H9 (cell line): ENCODE data around the gene RHOH. TPM values are rescaled to one million over a fixed set of nuclear protein-coding genes. Genes with fewer than 3 reads are reported as not detected.

ENCODE experiments used
- DNase-seq: peaks from one replicate; pipeline ENCODE4 v3.0.0-alpha.2; 2017
- H2AFZ ChIP-seq: one replicate; pipeline ENCODE4 v1.6.1; 2013; ENCODE audit warnings: mild to moderate bottlenecking, low read length, control low read depth, moderate library complexity
- H2AK5ac ChIP-seq: 2 replicates; pipeline ENCODE4 v1.6.1; 2013; ENCODE audit warnings: low read length, control low read depth, mixed read lengths; ENCODE audit not compliant: insufficient read length
- H2BK120ac ChIP-seq: one replicate; pipeline ENCODE4 v1.6.1; 2013; ENCODE audit warnings: low read depth, mild to moderate bottlenecking, low read length, control low read depth, inconsistent platforms; ENCODE audit not compliant: poor library complexity, severe bottlenecking
- H2BK12ac ChIP-seq: 2 replicates; pipeline ENCODE4 v1.6.1; 2013; ENCODE audit warnings: low read length, control low read depth, mixed read lengths, low read depth; ENCODE audit not compliant: insufficient read length
- H2BK15ac ChIP-seq: 2 replicates; pipeline ENCODE4 v1.6.1; 2013; ENCODE audit warnings: low read depth, low read length, control low read depth
- H2BK20ac ChIP-seq: one replicate; pipeline ENCODE4 v1.6.1; 2013; ENCODE audit warnings: low read depth, mild to moderate bottlenecking, low read length, control low read depth, inconsistent platforms; ENCODE audit not compliant: poor library complexity, severe bottlenecking
- H2BK5ac ChIP-seq: 2 replicates; pipeline ENCODE4 v1.6.1; 2013; ENCODE audit warnings: low read length, control low read depth, mixed read lengths; ENCODE audit not compliant: insufficient read length
- H3K14ac ChIP-seq: 2 replicates; pipeline ENCODE4 v1.6.1; 2013; ENCODE audit warnings: low read length, control low read depth; ENCODE audit not compliant: insufficient read depth
- H3K18ac ChIP-seq: 2 replicates; pipeline ENCODE4 v1.6.1; 2013; ENCODE audit warnings: low read depth, mild to moderate bottlenecking, mixed read lengths, low read length, control low read depth; ENCODE audit not compliant: insufficient read length
- H3K23ac ChIP-seq: 2 replicates; pipeline ENCODE4 v1.6.1; 2013; ENCODE audit warnings: low read length, control low read depth, mixed read lengths, low read depth; ENCODE audit not compliant: insufficient read length
- H3K23me2 ChIP-seq: 2 replicates; pipeline ENCODE4 v1.6.1; 2013; ENCODE audit warnings: low read depth, mild to moderate bottlenecking, mixed read lengths, low read length, control low read depth; ENCODE audit not compliant: insufficient read length, poor library complexity, severe bottlenecking
- H3K27ac ChIP-seq: 2 replicates; pipeline ENCODE4 v1.5.1; 2013; ENCODE audit warnings: low read length, control low read depth, mixed read lengths, low read depth; ENCODE audit not compliant: insufficient read length
- H3K27me3 ChIP-seq: 2 replicates; pipeline ENCODE4 v1.6.1; 2013; ENCODE audit warnings: low read length, control low read depth, inconsistent platforms; ENCODE audit not compliant: insufficient read depth
- H3K4ac ChIP-seq: 2 replicates; pipeline ENCODE4 v1.6.1; 2013; ENCODE audit warnings: low read depth, mild to moderate bottlenecking, control low read depth, inconsistent platforms, low read length, moderate library complexity
- H3K4me1 ChIP-seq: 2 replicates; pipeline ENCODE4 v1.6.1; 2013; ENCODE audit warnings: low read length, control low read depth, inconsistent platforms; ENCODE audit not compliant: insufficient read depth
- H3K4me2 ChIP-seq: 2 replicates; pipeline ENCODE4 v1.6.1; 2013; ENCODE audit warnings: low read length, control low read depth, mixed read lengths; ENCODE audit not compliant: insufficient read length, insufficient read depth
- H3K56ac ChIP-seq: 2 replicates; pipeline ENCODE4 v1.6.1; 2013; ENCODE audit warnings: low read depth, mild to moderate bottlenecking, mixed read lengths, low read length, control low read depth; ENCODE audit not compliant: insufficient read length
- H3K79me1 ChIP-seq: 2 replicates; pipeline ENCODE4 v1.6.1; 2013; ENCODE audit warnings: low read depth, mild to moderate bottlenecking, moderate library complexity, low read length, control low read depth, inconsistent platforms; ENCODE audit not compliant: insufficient read depth, poor library complexity, severe bottlenecking
- H3K79me2 ChIP-seq: 2 replicates; pipeline ENCODE4 v1.6.1; 2013; ENCODE audit warnings: low read length, control low read depth, inconsistent platforms; ENCODE audit not compliant: insufficient read depth
- H3K9ac ChIP-seq: 2 replicates; pipeline ENCODE4 v1.6.1; 2013; ENCODE audit warnings: low read length, control low read depth, mixed read lengths; ENCODE audit not compliant: insufficient read length; ENCODE audit errors: extremely low read depth
- H3K9me3 ChIP-seq: one replicate; pipeline ENCODE4 v1.6.1; 2013; ENCODE audit warnings: low read depth, low read length, inconsistent platforms; ENCODE audit not compliant: control insufficient read depth
- H3T11ph ChIP-seq: one replicate; pipeline ENCODE4 v1.6.1; 2013; ENCODE audit warnings: mild to moderate bottlenecking, low read length, control low read depth, inconsistent platforms
- H4K20me1 ChIP-seq: one replicate; pipeline ENCODE4 v1.6.1; 2013; ENCODE audit not compliant: control insufficient read depth, insufficient read length, insufficient read depth
- H4K5ac ChIP-seq: 2 replicates; pipeline ENCODE4 v1.6.1; 2013; ENCODE audit warnings: low read depth, mild to moderate bottlenecking, mixed read lengths, low read length, control low read depth; ENCODE audit not compliant: insufficient read length
- H4K8ac ChIP-seq: replicated peaks from 2 replicates; pipeline ENCODE4 v1.6.1; 2013; ENCODE audit warnings: low read length, control low read depth, mixed read lengths, low read depth; ENCODE audit not compliant: insufficient read length
- H4K91ac ChIP-seq: 2 replicates; pipeline ENCODE4 v1.6.1; 2013; ENCODE audit warnings: low read depth, mild to moderate bottlenecking, moderate library complexity, mixed read lengths, low read length, control low read depth; ENCODE audit not compliant: insufficient read length
- H3K27ac Mint-ChIP-seq, 3 experiments: 2 replicates in 2 of 3; 3 replicates in 1 of 3; pipeline ENCODE4 v1.8.0; 2020 to 2021; ENCODE audit warnings: mixed read lengths in 3 of 3, mild to moderate bottlenecking in 1 of 3, moderate library complexity in 1 of 3
- H3K27me3 Mint-ChIP-seq: 2 replicates; pipeline ENCODE4 v1.8.0; 2021; ENCODE audit warnings: low read depth, mild to moderate bottlenecking, moderate library complexity, mixed read lengths
- H3K36me3 Mint-ChIP-seq, 3 experiments: 2 replicates in 2 of 3; 3 replicates in 1 of 3; pipeline ENCODE4 v1.8.0; 2020 to 2021; ENCODE audit warnings: low read depth in 3 of 3, mixed read lengths in 3 of 3; ENCODE audit not compliant: insufficient read depth in 1 of 3
- H3K4me1 Mint-ChIP-seq, 2 experiments: 2 replicates each; pipeline ENCODE4 v1.8.0; 2020; ENCODE audit warnings: mixed read lengths in 2 of 2
- H3K4me3 Mint-ChIP-seq, 2 experiments: 2 replicates in 1 of 2; 3 replicates in 1 of 2; pipeline ENCODE4 v1.8.0; 2020 to 2021; ENCODE audit warnings: mild to moderate bottlenecking in 2 of 2, mixed read lengths in 2 of 2, moderate library complexity in 1 of 2
- H3K9me3 Mint-ChIP-seq, 2 experiments: 2 replicates in 1 of 2; 3 replicates in 1 of 2; pipeline ENCODE4 v1.8.0; 2020; ENCODE audit warnings: mild to moderate bottlenecking in 2 of 2, mixed read lengths in 2 of 2, moderate library complexity in 1 of 2
- WGBS: extraction: QIAGEN DNeasy Blood & Tissue Kit; methylation state at CpG from one replicate; pipeline ENCODE4 v1.1.7; 2013; ENCODE audit warnings: missing lambda C conversion rate, low lambda C conversion rate, mixed read lengths; ENCODE audit not compliant: insufficient read length; ENCODE audit errors: extremely low coverage; 5-methylcytosine and 5-hydroxymethylcytosine counted together
- total RNA-seq: library from RNA; stranded (reverse); gene quantifications from 2 replicates; pipeline ENCODE4 v1.2.1, GENCODE V29; 2021
- TF ChIP-seq, protein P1 (sequence below): fragments of 200-600 bp; sonication (generic); conservative IDR thresholded peaks from 3 replicates; pipeline ENCODE4 v1.8.0; 2021; ENCODE audit warnings: antibody characterized with exemption, mild to moderate bottlenecking

Gene RHOH
- total RNA-seq, 1 experiment from 2014 or later = 7.1 TPM

GRCh38 chr4:40223343-40223742 lies 26.5 kb downstream of the RHOH start:
- no peak overlapping the region for H3K18ac ChIP-seq
- H3K4me2 ChIP-seq = no peak overlapping the region
- WGBS = no CpG with 5 or more reads among the region's 1 CpG
- no peaks in the 10 kb centered on the region for H3K27me3 Mint-ChIP-seq
- H3K79me2 ChIP-seq = no peaks in the 10 kb centered on the region
- no peak overlapping the region for H3K4me3 Mint-ChIP-seq
- H3K23me2 ChIP-seq = no peaks in the 10 kb centered on the region
- H3K4me1 ChIP-seq = no peaks in the 10 kb centered on the region; the same call in 1 of the 2 replicates
- no peak overlapping the region for H4K91ac ChIP-seq
- H3K27me3 ChIP-seq = no peaks in the 10 kb centered on the region
- no peak overlapping the region for H2BK5ac ChIP-seq
- no peak overlapping the region for H3K27ac ChIP-seq
- no peak for DNase-seq
- no peak overlapping the region for H3K14ac ChIP-seq
- peaks cover 7 to 11% of the 10 kb centered on the region in 2 experiments for H3K9me3 Mint-ChIP-seq
- no peak overlapping the region for H2AFZ ChIP-seq
- no peak overlapping the region for H3K27ac Mint-ChIP-seq
- no peak overlapping the region for H2AK5ac ChIP-seq
- no peak overlapping the region for H2BK12ac ChIP-seq
- H3K4me1 Mint-ChIP-seq = peaks cover 3 to 10% of the 10 kb centered on the region in 2 experiments
- H3K79me1 ChIP-seq = no peaks in the 10 kb centered on the region
- TF ChIP-seq, protein P1, sequence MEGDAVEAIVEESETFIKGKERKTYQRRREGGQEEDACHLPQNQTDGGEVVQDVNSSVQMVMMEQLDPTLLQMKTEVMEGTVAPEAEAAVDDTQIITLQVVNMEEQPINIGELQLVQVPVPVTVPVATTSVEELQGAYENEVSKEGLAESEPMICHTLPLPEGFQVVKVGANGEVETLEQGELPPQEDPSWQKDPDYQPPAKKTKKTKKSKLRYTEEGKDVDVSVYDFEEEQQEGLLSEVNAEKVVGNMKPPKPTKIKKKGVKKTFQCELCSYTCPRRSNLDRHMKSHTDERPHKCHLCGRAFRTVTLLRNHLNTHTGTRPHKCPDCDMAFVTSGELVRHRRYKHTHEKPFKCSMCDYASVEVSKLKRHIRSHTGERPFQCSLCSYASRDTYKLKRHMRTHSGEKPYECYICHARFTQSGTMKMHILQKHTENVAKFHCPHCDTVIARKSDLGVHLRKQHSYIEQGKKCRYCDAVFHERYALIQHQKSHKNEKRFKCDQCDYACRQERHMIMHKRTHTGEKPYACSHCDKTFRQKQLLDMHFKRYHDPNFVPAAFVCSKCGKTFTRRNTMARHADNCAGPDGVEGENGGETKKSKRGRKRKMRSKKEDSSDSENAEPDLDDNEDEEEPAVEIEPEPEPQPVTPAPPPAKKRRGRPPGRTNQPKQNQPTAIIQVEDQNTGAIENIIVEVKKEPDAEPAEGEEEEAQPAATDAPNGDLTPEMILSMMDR = no peak
- H4K8ac ChIP-seq = no peak overlapping the region
- H3K23ac ChIP-seq = no peak overlapping the region
- H3K56ac ChIP-seq = no peak overlapping the region
- H2BK20ac ChIP-seq = no peak overlapping the region
- peaks cover 0 to 24% (median 7%) of the 10 kb centered on the region in 3 experiments; a peak in 3 of 7 replicates for H3K36me3 Mint-ChIP-seq
- H4K5ac ChIP-seq = no peak overlapping the region
- no peak overlapping the region for H2BK120ac ChIP-seq
- H3T11ph ChIP-seq = no peak overlapping the region
- H3K9me3 ChIP-seq = no peaks in the 10 kb centered on the region
- no peak overlapping the region for H3K9ac ChIP-seq
- no peak overlapping the region for H3K4ac ChIP-seq
- H2BK15ac ChIP-seq = no peak overlapping the region
- H4K20me1 ChIP-seq = no peaks in the 10 kb centered on the region
